Activated B cell treated with CpG ODN at 0.5 μM for 24 hours (primary cell): ENCODE results near the gene ACTC1. TPM values are rescaled to one million over a fixed set of nuclear protein-coding genes. Genes with fewer than 3 reads are reported as not detected.

Experiments
- ATAC-seq: fragments of 200-7000 bp; cut with Tn5 transposase; one replicate; pipeline ENCODE4 v1.10.0; 2021; ENCODE audit warnings: low read depth, mild to moderate bottlenecking, moderate library complexity
- CTCF ChIA-PET: fragments of 350-600 bp; sonication (Branson Sonifier 250); formaldehyde crosslinking; loops from one replicate; lab custom pipeline; 2021; ENCODE audit warnings: antibody characterized with exemption; lab: Charles Lee
- POLR2A ChIA-PET: fragments of 350-600 bp; sonication (Branson Sonifier 250); formaldehyde crosslinking; loops from one replicate; lab custom pipeline; 2021; ENCODE audit warnings: antibody characterized with exemption; lab: Charles Lee
- DNase-seq: peaks from one replicate; pipeline ENCODE4 v3.0.0; 2022
- H3K27ac Mint-ChIP-seq: one replicate; pipeline ENCODE4 v1.8.0; 2020; ENCODE audit warnings: mixed read lengths
- H3K27me3 Mint-ChIP-seq: one replicate; pipeline ENCODE4 v1.8.0; 2021; ENCODE audit warnings: mixed read lengths
- H3K36me3 Mint-ChIP-seq: one replicate; pipeline ENCODE4 v1.8.0; 2021; ENCODE audit warnings: low read depth, mixed read lengths
- H3K4me1 Mint-ChIP-seq: one replicate; pipeline ENCODE4 v1.8.0; 2021; ENCODE audit warnings: mixed read lengths
- H3K4me3 Mint-ChIP-seq: one replicate; pipeline ENCODE4 v1.8.0; 2020; ENCODE audit warnings: mild to moderate bottlenecking, mixed read lengths
- H3K9me3 Mint-ChIP-seq: one replicate; pipeline ENCODE4 v1.8.0; 2020; ENCODE audit warnings: mixed read lengths
- CTCF ChIP-seq: fragments of 200-600 bp; IDR thresholded peaks from one replicate; pipeline ENCODE4 v1.8.0; 2022; ENCODE audit warnings: antibody characterized with exemption, mild to moderate bottlenecking
- intact Hi-C: fragments of 100-400 bp; cut with micrococcal nuclease; formaldehyde crosslinking; loops from one replicate; pipeline ENCODE4 v1.15.1; 2024
- total RNA-seq: library from RNA; stranded (reverse); gene quantifications from 2 replicates; pipeline ENCODE4 v1.2.3, GENCODE V29; 2022

The ACTC1 gene
- total RNA-seq, 1 donor from 2014 or later, result not detected

- Mint-ChIP-seq H3K36me3 (no peaks in the 10 kb centered on the region), H3K9me3 (no peaks in the 10 kb centered on the region), H3K27me3 (peaks cover 49% of the 10 kb centered on the region), H3K27ac (no peak overlapping the region), H3K4me1 (peaks cover 4% of the 10 kb centered on the region), H3K4me3 (peak overlapping the region; percentile 30)
- ATAC-seq (no peak), DNase-seq (no peak)
- ChIA-PET POLR2A (no interaction called here), CTCF (no interaction called here)
- intact Hi-C loops, result no loop called here
- TF ChIP-seq CTCF, result no peak
Observed at GRCh38 chr15:34755419-34755773, 40.0 kb downstream of the ACTC1 start.

- CTCF ChIA-PET, result no interaction called here
- no peaks in the 10 kb centered on the region for H3K36me3 Mint-ChIP-seq
- H3K27ac Mint-ChIP-seq, result no peak within 1 kb of the TSS
- H3K9me3 Mint-ChIP-seq, result no peaks in the 10 kb centered on the region
- DNase-seq (no peak), ATAC-seq (no peak)
- H3K27me3 Mint-ChIP-seq, result peaks cover 45% of the 10 kb centered on the region
- peak within 1 kb of the TSS; percentile 30 for H3K4me3 Mint-ChIP-seq
- intact Hi-C loops, result no loop called here
- POLR2A ChIA-PET, result no interaction called here
- TF ChIP-seq CTCF, result no peak
- H3K4me1 Mint-ChIP-seq, result peaks cover 4% of the 10 kb centered on the region
Observed at GRCh38 chr15:34754674-34755418, 40.5 kb downstream of the ACTC1 start, which contains the start of gene GJD2. Gene GJD2, minus strand, starts transcription at chr15:34754998. Its CDS starts 510 bp downstream, at chr15:34754488.

DNA sequence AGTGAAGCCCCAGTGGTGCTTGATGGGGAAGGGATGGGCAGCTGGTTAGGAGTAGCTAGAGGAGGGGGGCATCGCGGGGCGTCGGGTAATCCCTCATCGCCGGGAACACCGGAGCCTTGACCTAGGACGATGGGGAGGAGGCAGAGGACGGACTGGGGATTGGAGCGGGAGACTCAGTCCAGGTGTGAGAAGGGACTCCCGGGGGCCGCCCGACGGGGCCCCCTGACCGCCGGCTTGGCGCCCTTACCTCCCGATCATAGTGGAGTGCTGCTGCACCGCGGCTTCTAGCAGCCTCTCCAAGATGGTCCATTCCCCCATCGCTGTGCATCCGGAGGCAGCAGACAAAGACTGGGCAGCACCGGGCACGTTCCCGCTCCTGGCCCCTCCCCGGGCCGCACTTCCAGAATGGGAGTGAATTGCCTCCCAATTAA lies 41.2 kb downstream of the ACTC1 start:
- Mint-ChIP-seq H3K4me3 (no peak overlapping the region), H3K27me3 (peaks cover 48% of the 10 kb centered on the region), H3K4me1 (peaks cover 4% of the 10 kb centered on the region), H3K9me3 (no peaks in the 10 kb centered on the region), H3K27ac (no peak overlapping the region), H3K36me3 (no peaks in the 10 kb centered on the region)
- CTCF ChIA-PET, result no interaction called here
- no peak for DNase-seq
- intact Hi-C loops, result no loop called here
- ATAC-seq, result no peak
- TF ChIP-seq CTCF, result no peak
- POLR2A ChIA-PET, result no interaction called here

DNA sequence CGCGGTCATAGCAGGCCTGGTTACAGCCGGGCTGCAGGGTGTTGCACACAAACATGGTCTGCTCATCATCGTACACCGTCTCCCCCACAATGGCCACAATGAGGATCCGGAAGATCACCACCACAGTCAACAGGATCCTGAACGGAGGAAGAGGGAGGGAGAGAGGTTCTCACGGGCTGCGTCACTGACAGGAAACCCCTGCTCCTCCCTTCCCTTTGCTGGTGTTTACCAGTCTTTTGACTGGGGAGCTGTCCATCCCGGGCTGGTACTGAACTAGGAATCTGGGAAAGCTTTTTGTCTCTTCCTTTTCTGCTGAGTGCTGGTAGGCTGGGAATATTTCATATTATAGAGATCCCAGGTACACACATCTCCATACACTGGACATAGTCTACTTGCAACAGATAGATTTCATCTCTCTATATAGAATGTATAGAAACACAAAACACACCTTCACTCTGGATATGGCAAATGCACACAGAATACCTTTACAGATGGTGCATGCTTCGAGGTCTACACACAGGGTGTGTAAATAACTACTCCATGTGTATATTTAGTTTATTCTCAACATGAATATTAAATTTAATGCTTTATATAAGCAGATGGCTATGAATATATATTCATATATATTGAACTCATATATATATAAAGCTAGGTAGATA lies 42.0 kb downstream of the ACTC1 start:
- no peak for DNase-seq
- ChIA-PET POLR2A (no interaction called here), CTCF (no interaction called here)
- Mint-ChIP-seq H3K27ac (no peak overlapping the region), H3K4me3 (no peak overlapping the region), H3K9me3 (no peaks in the 10 kb centered on the region), H3K36me3 (no peaks in the 10 kb centered on the region), H3K27me3 (peaks cover 43% of the 10 kb centered on the region), H3K4me1 (peaks cover 4% of the 10 kb centered on the region)
- intact Hi-C loops, result no loop called here
- no peak for TF ChIP-seq CTCF
- no peak for ATAC-seq

DNA sequence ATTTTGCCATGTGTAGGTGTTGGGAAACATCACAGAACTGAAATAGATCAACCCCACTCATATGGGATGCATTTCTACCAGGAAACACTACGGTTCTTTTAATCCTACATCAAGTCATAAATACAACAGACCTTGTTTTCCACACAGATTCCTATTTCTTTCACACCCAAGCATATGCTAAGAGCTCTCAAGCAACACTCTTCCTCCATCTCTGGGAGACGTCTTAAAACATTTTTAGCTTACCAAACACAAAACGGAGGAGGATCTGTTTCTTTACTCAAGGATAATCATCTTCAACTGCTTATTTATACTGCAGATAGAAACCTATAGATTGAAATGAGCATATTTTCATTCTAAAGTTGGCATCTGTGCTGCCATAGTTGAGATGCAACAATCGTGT lies 45.7 kb downstream of the ACTC1 start:
- intact Hi-C loops, result no loop called here
- Mint-ChIP-seq H3K27ac (no peak overlapping the region), H3K27me3 (peaks cover 23% of the 10 kb centered on the region), H3K4me1 (no peaks in the 10 kb centered on the region), H3K4me3 (no peak overlapping the region), H3K9me3 (no peaks in the 10 kb centered on the region), H3K36me3 (no peaks in the 10 kb centered on the region)
- TF ChIP-seq CTCF, result no peak
- ATAC-seq (no peak), DNase-seq (no peak)
- CTCF ChIA-PET, result no interaction called here
- POLR2A ChIA-PET, result no interaction called here
